GM19043 (cell line): ENCODE results near the gene FOXD1.
"Not testable (repeated sequence)": the region's sequence is repeated elsewhere in the genome, so short reads cannot be mapped to it uniquely, and the experiment has no call there.

ENCODE experiments used
- ATAC-seq: cut with Tn5 transposase; IDR thresholded peaks from one replicate; pipeline ENCODE4 v1.9.1; 2021; ENCODE audit warnings: low read depth; ENCODE audit not compliant: unreplicated experiment

The FOXD1 gene

DNA sequence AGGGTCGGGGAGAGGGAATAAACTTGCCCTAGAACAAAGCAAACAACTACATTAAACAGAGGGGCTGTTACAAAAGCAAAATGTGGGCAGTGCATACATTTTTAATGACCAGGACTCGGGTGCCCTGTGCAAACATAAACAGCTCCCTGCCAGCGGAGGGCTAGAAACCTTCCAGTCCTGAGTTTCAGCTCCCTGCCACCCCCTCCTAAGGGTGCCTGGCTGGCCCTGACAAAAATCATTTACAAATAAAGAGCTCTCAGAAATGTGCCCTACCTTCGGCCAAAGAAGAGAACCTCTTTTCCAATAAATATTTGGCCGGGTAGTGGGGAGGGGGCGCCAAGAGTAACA is 29.5 kb downstream of the FOXD1 start:
- no peak for ATAC-seq

DNA sequence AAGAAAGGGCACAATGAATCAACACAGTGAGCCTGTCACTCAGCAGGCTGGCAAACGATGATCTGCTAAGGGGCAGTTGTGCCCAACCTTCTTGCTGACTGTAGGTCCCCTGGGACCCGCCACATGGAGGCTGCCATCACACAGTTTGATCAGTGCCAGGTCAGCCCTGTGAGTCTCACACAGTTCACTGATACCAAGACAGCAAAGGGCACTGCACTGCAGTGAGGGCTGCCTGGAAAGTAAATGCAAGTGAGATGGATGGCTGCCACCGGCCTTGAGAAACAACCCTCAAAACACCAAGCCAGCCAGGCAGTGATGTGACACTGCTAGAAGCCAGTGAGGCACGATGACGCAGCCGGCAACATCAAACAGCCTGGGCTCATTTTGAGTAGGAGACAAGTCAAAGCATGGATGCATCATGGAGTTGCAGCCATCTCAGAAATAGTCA is 30.3 kb downstream of the FOXD1 start:
- ATAC-seq: no peak

DNA sequence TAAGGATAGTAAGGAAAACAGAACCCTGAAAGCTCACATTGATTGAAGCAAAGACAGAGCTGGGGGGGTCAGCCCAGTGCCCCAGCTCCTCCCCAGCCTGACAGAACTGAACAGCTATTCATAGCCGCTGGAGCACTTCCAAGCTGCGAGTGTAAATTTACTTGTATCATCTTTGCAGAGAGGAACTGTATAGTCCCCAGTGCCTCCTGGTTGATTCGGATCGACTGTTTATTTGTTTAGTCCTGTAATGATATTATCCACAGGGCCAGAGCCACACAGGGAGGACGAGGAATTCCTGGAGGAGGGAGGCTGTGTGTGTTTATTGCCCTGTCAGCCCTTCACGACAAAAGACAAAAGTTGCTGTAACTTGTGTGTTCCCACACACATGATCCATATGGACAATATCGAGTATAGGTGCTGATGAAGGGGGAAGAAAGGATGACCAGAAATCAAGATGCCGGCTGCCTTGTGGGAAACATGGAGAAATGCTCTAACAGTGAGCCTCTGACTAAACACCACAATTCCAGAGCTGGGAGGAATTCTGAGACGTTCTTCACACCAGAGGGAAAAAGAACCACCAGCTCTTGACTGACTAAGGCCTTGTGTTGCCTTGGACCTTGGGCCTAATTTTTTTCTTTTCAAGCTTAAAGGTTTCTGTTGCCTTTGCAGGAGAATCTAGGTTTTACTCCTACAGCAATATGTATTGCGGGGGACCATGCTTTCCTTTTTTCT is 31.1 kb downstream of the FOXD1 start:
- ATAC-seq: no peak

DNA sequence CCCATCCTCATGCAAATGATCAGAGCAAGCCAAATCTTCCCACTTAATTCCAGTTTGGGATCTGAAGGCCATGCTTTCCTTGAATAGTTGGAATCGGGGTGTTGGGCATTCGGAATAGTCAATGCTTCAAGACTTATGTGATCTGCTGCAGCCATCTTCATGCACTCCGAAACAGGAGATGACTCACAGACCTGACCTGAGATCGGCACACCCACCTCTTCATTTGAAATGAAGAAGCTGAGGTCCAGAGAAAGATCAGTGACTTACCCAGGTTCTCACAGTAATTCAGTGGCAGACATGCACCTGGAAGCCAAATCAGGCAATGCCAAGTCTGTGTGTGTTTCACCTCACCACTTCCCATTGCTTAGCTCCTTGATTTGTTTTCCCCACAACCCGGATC is 33.0 kb downstream of the FOXD1 start:
- no peak for ATAC-seq

DNA sequence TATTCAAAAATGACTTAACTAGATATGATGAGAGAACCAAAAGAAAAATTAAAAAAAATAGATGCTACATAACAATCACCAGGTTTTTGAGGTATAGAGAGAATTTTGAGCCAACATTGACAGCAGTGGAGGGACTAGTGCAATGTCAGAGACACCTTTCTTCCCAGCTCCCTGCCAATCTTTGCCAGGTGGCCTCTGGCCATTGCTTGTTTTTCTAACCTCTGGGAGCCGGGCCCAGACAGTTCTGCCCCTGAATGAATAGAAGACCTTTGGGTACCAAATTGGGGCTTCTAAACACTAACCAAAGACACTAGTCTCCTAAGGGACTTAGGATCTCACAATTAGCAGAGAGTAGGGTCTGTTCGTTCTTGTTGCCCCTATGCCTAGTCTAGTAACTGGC is 33.4 kb downstream of the FOXD1 start:
- no peak for ATAC-seq

DNA sequence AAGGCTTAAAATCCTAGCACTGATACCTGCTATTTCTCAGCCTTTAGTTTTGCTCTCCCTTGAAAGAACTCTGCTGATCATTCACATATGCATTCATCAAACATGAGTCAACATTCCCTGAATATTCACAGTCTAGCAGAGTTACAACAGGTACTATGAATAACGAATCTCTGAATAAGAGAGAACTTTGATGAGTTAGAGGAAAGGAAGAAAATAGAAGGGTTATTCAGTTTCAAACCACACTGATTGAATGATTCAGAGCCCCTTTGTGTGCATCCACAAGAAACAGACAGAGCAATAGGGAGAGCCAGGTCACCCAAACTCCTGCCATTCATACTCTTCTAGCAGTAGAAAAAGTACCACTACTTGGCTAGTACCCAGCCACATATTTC is 36.0 kb downstream of the FOXD1 start:
- ATAC-seq: no peak

DNA sequence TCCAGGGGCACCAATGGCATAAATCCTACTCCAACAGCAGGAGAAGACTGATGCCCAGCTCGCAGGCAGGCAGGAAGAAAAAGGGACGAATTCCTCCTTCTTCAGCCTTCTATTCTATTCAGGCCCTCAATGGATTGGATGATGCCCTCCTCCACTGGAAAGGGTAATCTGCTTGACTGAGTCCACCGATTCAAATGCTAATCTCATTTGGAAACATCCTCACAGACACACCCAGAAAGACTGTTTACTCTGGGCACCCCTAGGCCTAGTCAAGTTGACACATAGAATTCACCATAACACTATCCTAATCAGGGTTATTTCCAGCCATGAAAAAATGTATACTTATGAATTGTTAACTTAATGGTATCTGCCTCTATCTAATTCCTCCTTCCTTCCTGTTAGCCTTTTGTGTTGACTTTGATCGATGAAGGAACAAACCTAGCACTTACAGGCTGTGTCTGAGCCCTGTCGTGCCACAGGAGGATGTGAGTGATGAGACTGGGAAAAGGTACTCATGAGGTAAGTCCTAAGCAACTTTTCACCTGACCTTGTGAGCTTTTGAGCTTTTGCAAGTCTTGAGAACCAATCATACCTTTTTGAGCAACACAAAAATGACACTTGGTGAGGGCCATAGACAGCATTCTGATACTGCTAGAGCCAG is 36.5 kb downstream of the FOXD1 start:
- ATAC-seq: no peak

DNA sequence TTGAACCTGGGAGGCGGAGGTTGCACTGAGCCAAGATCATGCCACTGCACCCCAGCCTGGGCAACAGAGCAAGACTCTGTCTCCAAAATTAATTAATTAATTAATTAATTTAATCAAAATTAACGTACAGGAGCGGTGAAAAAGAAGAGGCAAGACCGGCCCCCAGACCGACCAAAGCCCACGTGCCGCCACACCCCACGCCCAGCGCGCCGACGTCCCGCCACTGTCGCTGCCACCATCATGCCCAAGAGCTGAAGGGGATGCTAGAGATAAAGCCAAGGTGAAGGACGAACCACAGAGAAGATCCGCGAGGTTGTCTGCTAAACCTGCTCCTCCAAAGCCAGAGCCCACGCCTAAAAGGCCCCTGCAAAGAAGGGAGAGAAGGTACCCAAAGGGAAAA is 38.6 kb downstream of the FOXD1 start:
- ATAC-seq: not testable (repeated sequence)

DNA sequence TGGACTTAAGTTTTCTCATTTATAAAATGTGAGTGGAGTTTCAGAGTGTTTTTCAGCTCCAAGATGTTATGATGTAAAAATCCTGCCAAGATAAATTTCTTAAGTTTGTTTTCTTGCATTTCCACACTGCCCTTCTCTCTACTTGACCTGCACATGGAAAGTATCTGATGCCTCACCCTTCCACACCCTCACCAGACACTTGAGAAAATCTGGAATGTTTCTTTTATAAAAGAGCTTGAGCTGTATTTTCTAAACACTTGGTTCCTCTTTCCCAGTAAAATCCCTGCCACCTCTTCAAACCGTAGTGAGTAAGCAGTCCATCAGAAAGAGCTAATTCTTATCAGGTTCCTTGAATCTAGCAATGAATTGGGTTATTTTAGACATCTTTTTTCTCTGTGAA is 42.9 kb downstream of the FOXD1 start:
- ATAC-seq: no peak

DNA sequence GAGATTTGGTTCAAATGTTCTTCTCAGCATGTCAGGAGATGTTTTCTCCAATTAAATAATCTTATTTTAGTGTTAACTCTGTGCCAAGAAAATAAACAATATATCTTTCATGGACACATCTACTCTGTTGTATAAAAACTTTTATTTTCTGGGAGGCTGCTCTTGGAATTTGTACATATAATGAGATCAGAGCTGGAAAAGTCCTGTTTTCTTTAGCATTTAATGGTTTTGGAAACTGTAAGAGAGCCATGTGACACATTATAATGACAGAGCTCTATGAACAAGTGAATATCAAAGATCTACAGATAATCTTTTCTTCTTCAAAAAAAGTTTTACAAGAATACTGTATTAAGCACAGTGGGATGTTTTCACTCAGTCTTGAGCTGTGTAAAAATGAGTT is 48.8 kb downstream of the FOXD1 start:
- ATAC-seq: no peak
